Measurements from ENCODE around the gene MRPS31. TPM values are rescaled to one million over a fixed set of nuclear protein-coding genes. Genes with fewer than 3 reads are reported as not detected.

MRPS31 gene
- polyA plus RNA-seq, 1 donor (not counting 4 experiments of a cell fraction or from before 2014, with no cell fraction given) = 27.2 TPM

DNA sequence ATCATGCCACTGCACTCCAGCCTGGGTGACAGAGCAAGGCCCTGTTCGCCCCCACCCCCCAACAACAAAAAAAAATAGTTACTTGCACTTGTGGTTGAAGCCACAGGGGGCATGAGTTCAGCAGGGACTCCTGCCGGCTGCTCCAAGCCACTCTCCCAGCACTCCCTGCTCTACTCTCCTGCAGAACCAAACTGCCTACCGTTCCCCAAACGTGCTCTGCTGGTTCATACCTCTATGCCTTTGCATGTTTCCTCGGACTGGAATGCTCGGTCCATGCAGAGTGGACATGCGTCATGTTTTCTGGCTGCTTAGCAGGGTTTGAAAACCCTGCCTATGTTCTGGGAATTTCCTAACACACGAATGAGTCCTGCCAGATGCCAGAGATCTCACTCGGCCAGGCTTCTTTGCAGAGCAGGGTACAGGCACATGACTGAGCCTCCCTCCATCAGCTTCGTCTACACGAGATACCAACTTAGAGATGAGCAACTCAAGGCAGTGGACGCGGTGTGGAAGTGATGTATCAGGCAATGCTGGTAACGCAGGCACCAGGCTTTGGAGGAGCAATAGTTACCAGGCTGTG is 9.9 kb upstream of the MRPS31 start:
- dilution Hi-C loops (cut with MboI; ENCODE audit: extremely low pct_ligation_motif_present, low sequenced_read_pairs) = no loop called here
- H3K36me3 ChIP-seq (ENCODE audit: control insufficient read depth in 2 of 2, extremely low read depth in 1 of 2, insufficient read depth in 2 of 2, low read length in 2 of 2) = no peaks in the 10 kb centered on the region
- no peak for FAIRE-seq
- H3K27ac ChIP-seq (ENCODE audit: control insufficient read depth, insufficient read depth, low read length) = no peak overlapping the region
- no peaks in the 10 kb centered on the region for H3K27me3 ChIP-seq (ENCODE audit: control insufficient read depth, extremely low read depth, insufficient read depth, low read length)
- no peak for TF ChIP-seq EZH2 (IDR thresholded peaks at IDR 0.05; ENCODE audit: low read length)
- TF ChIP-seq, protein P1, sequence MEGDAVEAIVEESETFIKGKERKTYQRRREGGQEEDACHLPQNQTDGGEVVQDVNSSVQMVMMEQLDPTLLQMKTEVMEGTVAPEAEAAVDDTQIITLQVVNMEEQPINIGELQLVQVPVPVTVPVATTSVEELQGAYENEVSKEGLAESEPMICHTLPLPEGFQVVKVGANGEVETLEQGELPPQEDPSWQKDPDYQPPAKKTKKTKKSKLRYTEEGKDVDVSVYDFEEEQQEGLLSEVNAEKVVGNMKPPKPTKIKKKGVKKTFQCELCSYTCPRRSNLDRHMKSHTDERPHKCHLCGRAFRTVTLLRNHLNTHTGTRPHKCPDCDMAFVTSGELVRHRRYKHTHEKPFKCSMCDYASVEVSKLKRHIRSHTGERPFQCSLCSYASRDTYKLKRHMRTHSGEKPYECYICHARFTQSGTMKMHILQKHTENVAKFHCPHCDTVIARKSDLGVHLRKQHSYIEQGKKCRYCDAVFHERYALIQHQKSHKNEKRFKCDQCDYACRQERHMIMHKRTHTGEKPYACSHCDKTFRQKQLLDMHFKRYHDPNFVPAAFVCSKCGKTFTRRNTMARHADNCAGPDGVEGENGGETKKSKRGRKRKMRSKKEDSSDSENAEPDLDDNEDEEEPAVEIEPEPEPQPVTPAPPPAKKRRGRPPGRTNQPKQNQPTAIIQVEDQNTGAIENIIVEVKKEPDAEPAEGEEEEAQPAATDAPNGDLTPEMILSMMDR (optimal IDR thresholded peaks at IDR 0.05 in 1 of 3, IDR thresholded peaks at IDR 0.05 in 1 of 3, conservative IDR thresholded peaks at IDR 0.05 in 1 of 3; ENCODE audit: extremely low read depth in 1 of 3, insufficient read depth in 2 of 3, low read length in 3 of 3) = no peak
- no peak for DNase-seq (ENCODE audit: low read depth, low spot score)
- H3K9me3 ChIP-seq (ENCODE audit: control insufficient read depth, low read depth, low read length) = no peaks in the 10 kb centered on the region
- no peak overlapping the region for H2AFZ ChIP-seq (ENCODE audit: control insufficient read depth, low read length)
- no peak overlapping the region for H3K9ac ChIP-seq (ENCODE audit: control insufficient read depth, extremely low read depth, insufficient read depth, low read length)
- no peaks in the 10 kb centered on the region for H3K79me2 ChIP-seq (ENCODE audit: control insufficient read depth, insufficient read depth, low read length)
- no peaks in the 10 kb centered on the region for H3K9me1 ChIP-seq (ENCODE audit: control insufficient read depth, extremely low read depth, insufficient read depth, low read length)
- H4K20me1 ChIP-seq (ENCODE audit: control insufficient read depth, extremely low read depth, insufficient read depth, low read length) = no peaks in the 10 kb centered on the region
- peaks cover 14% of the 10 kb centered on the region for H3K4me1 ChIP-seq (ENCODE audit: control insufficient read depth, extremely low read depth, insufficient read depth, low read length)
- no peak overlapping the region for H3K4me2 ChIP-seq (ENCODE audit: control insufficient read depth, extremely low read depth, insufficient read depth, low read depth, low read length)
- H3K4me3 ChIP-seq (ENCODE audit: control insufficient read depth in 2 of 3, extremely low read depth in 1 of 3, insufficient read depth in 2 of 3, low read depth in 1 of 3, low read length in 3 of 3) = no peak overlapping the region

DNA sequence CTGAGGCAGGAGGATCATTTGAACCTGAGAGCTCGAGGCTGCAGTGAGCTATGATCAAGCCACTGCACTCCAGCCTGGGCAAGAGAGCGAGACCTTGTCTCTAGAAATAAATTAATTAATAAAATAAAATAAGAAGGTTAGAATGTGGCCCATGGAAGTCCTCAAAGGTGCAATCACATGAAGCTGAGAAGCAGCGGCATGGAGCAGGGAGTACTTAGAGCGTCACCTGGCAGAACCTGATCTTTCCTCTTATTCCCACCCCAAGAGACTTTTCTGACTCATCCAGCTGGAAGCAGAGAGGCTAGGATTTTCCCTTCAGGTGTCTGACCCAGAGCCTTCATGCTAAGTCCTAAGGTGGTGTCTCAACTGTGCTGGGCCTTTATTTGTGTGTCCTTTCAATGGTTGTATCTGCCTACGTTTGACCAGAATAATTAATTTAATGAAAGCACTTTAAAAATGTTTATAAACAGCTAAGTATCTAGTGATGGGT is 8.9 kb upstream of the MRPS31 start:
- no peak for FAIRE-seq
- dilution Hi-C loops (cut with MboI; ENCODE audit: extremely low pct_ligation_motif_present, low sequenced_read_pairs) = no loop called here

More for the DNA sequence above, 8.9 kb upstream of the MRPS31 start:
- no peak overlapping the region for H3K27ac ChIP-seq (ENCODE audit: control insufficient read depth, insufficient read depth, low read length)
- H3K4me1 ChIP-seq (ENCODE audit: control insufficient read depth, extremely low read depth, insufficient read depth, low read length) = peaks cover 14% of the 10 kb centered on the region
- H3K36me3 ChIP-seq (ENCODE audit: control insufficient read depth in 2 of 2, extremely low read depth in 1 of 2, insufficient read depth in 2 of 2, low read length in 2 of 2) = no peaks in the 10 kb centered on the region
- no peak overlapping the region for H3K4me2 ChIP-seq (ENCODE audit: control insufficient read depth, extremely low read depth, insufficient read depth, low read depth, low read length)
- H2AFZ ChIP-seq (ENCODE audit: control insufficient read depth, low read length) = no peak overlapping the region
- no peaks in the 10 kb centered on the region for H3K27me3 ChIP-seq (ENCODE audit: control insufficient read depth, extremely low read depth, insufficient read depth, low read length)
- H3K9ac ChIP-seq (ENCODE audit: control insufficient read depth, extremely low read depth, insufficient read depth, low read length) = no peak overlapping the region
- no peak overlapping the region for H3K4me3 ChIP-seq (ENCODE audit: control insufficient read depth in 2 of 3, extremely low read depth in 1 of 3, insufficient read depth in 2 of 3, low read depth in 1 of 3, low read length in 3 of 3)
- H3K79me2 ChIP-seq (ENCODE audit: control insufficient read depth, insufficient read depth, low read length) = no peaks in the 10 kb centered on the region
- no peak for TF ChIP-seq EZH2 (IDR thresholded peaks at IDR 0.05; ENCODE audit: low read length)
- TF ChIP-seq, protein P1 (optimal IDR thresholded peaks at IDR 0.05 in 1 of 3, IDR thresholded peaks at IDR 0.05 in 1 of 3, conservative IDR thresholded peaks at IDR 0.05 in 1 of 3; ENCODE audit: extremely low read depth in 1 of 3, insufficient read depth in 2 of 3, low read length in 3 of 3) = no peak
- no peaks in the 10 kb centered on the region for H4K20me1 ChIP-seq (ENCODE audit: control insufficient read depth, extremely low read depth, insufficient read depth, low read length)
- H3K9me1 ChIP-seq (ENCODE audit: control insufficient read depth, extremely low read depth, insufficient read depth, low read length) = no peaks in the 10 kb centered on the region
- H3K9me3 ChIP-seq (ENCODE audit: control insufficient read depth, low read depth, low read length) = no peaks in the 10 kb centered on the region
- DNase-seq (ENCODE audit: low read depth, low spot score) = no peak

All from keratinocyte (primary cell).